Endodermal cell (in vitro differentiated cells): ENCODE measurements around the gene NTSR1. TPM values are rescaled to one million over a fixed set of nuclear protein-coding genes. Genes with fewer than 3 reads are reported as not detected.

Experiments used
- DNase-seq: peaks from one replicate; pipeline ENCODE4 v3.0.0-alpha.2; 2017
- H3K27ac ChIP-seq: 2 replicates; pipeline ENCODE4 v1.5.1; 2013; ENCODE audit warnings: mild to moderate bottlenecking, low read depth, low read length, moderate library complexity
- H3K27me3 ChIP-seq: 2 replicates; pipeline ENCODE4 v1.6.1; 2013; ENCODE audit warnings: mild to moderate bottlenecking, low read length, moderate library complexity; ENCODE audit not compliant: insufficient read depth, control insufficient read depth, poor library complexity, severe bottlenecking
- H3K36me3 ChIP-seq: 2 replicates; pipeline ENCODE4 v1.7.0; 2013; ENCODE audit warnings: mild to moderate bottlenecking, low read length, moderate library complexity; ENCODE audit not compliant: control insufficient read depth, insufficient read depth
- H3K4me1 ChIP-seq: one replicate; pipeline ENCODE4 v1.7.0; 2013; ENCODE audit warnings: low read length; ENCODE audit not compliant: control insufficient read depth, insufficient read depth
- H3K4me3 ChIP-seq: 2 replicates; pipeline ENCODE4 v1.5.1; 2013; ENCODE audit warnings: mild to moderate bottlenecking, low read length, moderate library complexity
- H3K9ac ChIP-seq: 2 replicates; pipeline ENCODE4 v1.6.1; 2013; ENCODE audit warnings: mild to moderate bottlenecking, low read length, moderate library complexity; ENCODE audit not compliant: poor library complexity, severe bottlenecking; ENCODE audit errors: extremely low read depth
- H3K9me3 ChIP-seq: 2 replicates; pipeline ENCODE4 v1.6.1; 2013; ENCODE audit warnings: mild to moderate bottlenecking, low read length, moderate library complexity; ENCODE audit not compliant: control insufficient read depth
- H3K27ac Mint-ChIP-seq: 2 replicates; pipeline ENCODE4 v1.8.0; 2020; ENCODE audit warnings: mixed read lengths
- H3K27me3 Mint-ChIP-seq: 2 replicates; pipeline ENCODE4 v1.8.0; 2021; ENCODE audit warnings: mild to moderate bottlenecking, mixed read lengths; ENCODE audit not compliant: insufficient read depth
- H3K36me3 Mint-ChIP-seq: 2 replicates; pipeline ENCODE4 v1.8.0; 2020; ENCODE audit warnings: low read depth, mixed read lengths
- H3K4me1 Mint-ChIP-seq: 2 replicates; pipeline ENCODE4 v1.8.0; 2020; ENCODE audit warnings: mixed read lengths
- H3K4me3 Mint-ChIP-seq: 2 replicates; pipeline ENCODE4 v1.8.0; 2020; ENCODE audit warnings: mild to moderate bottlenecking, moderate library complexity, mixed read lengths
- H3K9me3 Mint-ChIP-seq: 2 replicates; pipeline ENCODE4 v1.8.0; 2020; ENCODE audit warnings: mild to moderate bottlenecking, mixed read lengths
- CTCF ChIP-seq: fragments of 200-600 bp; sonication (generic); conservative IDR thresholded peaks from 2 replicates; pipeline ENCODE4 v1.5.0; 2021; ENCODE audit warnings: antibody characterized with exemption, mild to moderate bottlenecking
- WGBS, 2 experiments: methylation state at CpG; one replicate each; pipeline versions ENCODE4 v1.1.5 to v1.1.7; 2013; ENCODE audit warnings: missing lambda C conversion rate in 2 of 2, mixed read lengths in 1 of 2; ENCODE audit not compliant: insufficient coverage in 1 of 2, insufficient read length in 1 of 2; 5-methylcytosine and 5-hydroxymethylcytosine counted together
- total RNA-seq, 2 donors: library from RNA; stranded (reverse); fragmentation: NEBNext Ultra II Directional in 1 of 2; extraction: Animal tissue kit (Norgen Biotek cat#: 25700) in 1 of 2; gene quantifications; 2 replicates in 1 of 2; 3 replicates in 1 of 2; pipeline ENCODE4 v1.2.1, GENCODE V29; 2021

The NTSR1 gene
- total RNA-seq, 2 donors from 2014 or later = 0.11 to 0.62 TPM

GRCh38 chr20:62780204-62780603 is 71.6 kb downstream of the NTSR1 start:
- no peak overlapping the region for H3K9ac ChIP-seq
- peak overlapping the region; percentile 36 for H3K27ac ChIP-seq
- H3K4me1 ChIP-seq = no peaks in the 10 kb centered on the region
- no peaks in the 10 kb centered on the region for H3K27me3 ChIP-seq
- no peak for DNase-seq
- 86 to 88% methylated on average over 16 to 20 of the region's 20 CpGs for WGBS, 2 experiments
- Mint-ChIP-seq H3K4me1 (peaks cover 1% of the 10 kb centered on the region), H3K27ac (no peak overlapping the region), H3K9me3 (peaks cover 2% of the 10 kb centered on the region), H3K36me3 (no peaks in the 10 kb centered on the region), H3K27me3 (no peaks in the 10 kb centered on the region), H3K4me3 (no peak overlapping the region)
- no peak for TF ChIP-seq CTCF
- no peaks in the 10 kb centered on the region for H3K36me3 ChIP-seq
- no peak overlapping the region for H3K4me3 ChIP-seq
- H3K9me3 ChIP-seq = no peaks in the 10 kb centered on the region

DNA sequence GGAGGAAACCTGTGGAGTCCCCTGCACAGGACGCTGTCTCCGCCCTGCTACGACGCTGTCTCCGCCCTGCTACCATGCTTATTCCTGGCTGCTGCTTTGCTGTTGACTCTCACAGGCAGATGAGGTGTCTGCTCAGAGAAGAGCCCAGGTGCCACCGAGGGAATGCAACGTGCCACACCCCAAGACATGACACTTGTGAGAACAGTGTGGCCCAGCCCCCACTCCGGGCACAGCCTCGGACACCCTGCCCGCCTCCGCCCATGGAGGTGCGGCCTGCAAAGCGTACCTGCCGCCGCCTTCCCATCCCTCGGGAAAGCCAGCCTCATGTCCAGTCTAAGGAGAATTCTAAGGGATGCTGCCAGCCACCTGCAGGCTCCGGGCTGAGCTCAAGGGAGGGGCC is 72.1 kb downstream of the NTSR1 start:
- no peaks in the 10 kb centered on the region for H3K36me3 Mint-ChIP-seq

GRCh38 chr20:62782149-62782892 is 73.7 kb downstream of the NTSR1 start:
- WGBS, 2 experiments = 86 to 88% methylated on average over 15 to 18 of the region's 18 CpGs
- TF ChIP-seq CTCF = peak; percentile 23
- peaks cover 2% of the 10 kb centered on the region for H3K9me3 Mint-ChIP-seq

More for the DNA sequence above, 72.1 kb downstream of the NTSR1 start:
- no peaks in the 10 kb centered on the region for H3K27me3 Mint-ChIP-seq
- H3K9me3 ChIP-seq = no peaks in the 10 kb centered on the region
- no peak overlapping the region for H3K9ac ChIP-seq
- H3K4me1 Mint-ChIP-seq = peaks cover 1% of the 10 kb centered on the region
- DNase-seq = no peak
- WGBS, 2 experiments = 85 to 88% methylated on average over 10 to 17 of the region's 17 CpGs
- peaks cover 2% of the 10 kb centered on the region for H3K9me3 Mint-ChIP-seq
- no peak overlapping the region for H3K4me3 Mint-ChIP-seq
- TF ChIP-seq CTCF = no peak
- H3K27me3 ChIP-seq = no peaks in the 10 kb centered on the region
- no peak overlapping the region for H3K27ac ChIP-seq
- no peaks in the 10 kb centered on the region for H3K36me3 ChIP-seq
- H3K4me3 ChIP-seq = no peak overlapping the region
- no peak overlapping the region for H3K27ac Mint-ChIP-seq
- H3K4me1 ChIP-seq = no peaks in the 10 kb centered on the region

More at GRCh38 chr20:62782149-62782892, 73.7 kb downstream of the NTSR1 start:
- Mint-ChIP-seq H3K4me1 (peaks cover 1% of the 10 kb centered on the region), H3K4me3 (no peak overlapping the region), H3K27ac (no peak overlapping the region), H3K27me3 (no peaks in the 10 kb centered on the region), H3K36me3 (no peaks in the 10 kb centered on the region)
- DNase-seq = peak; percentile 83
- Histone ChIP-seq H3K4me3 (no peak overlapping the region), H3K4me1 (no peaks in the 10 kb centered on the region), H3K27me3 (no peaks in the 10 kb centered on the region), H3K9me3 (no peaks in the 10 kb centered on the region), H3K27ac (no peak overlapping the region), H3K9ac (no peak overlapping the region), H3K36me3 (no peaks in the 10 kb centered on the region)
